Measurements from ENCODE around the gene HOXB4. TPM values are rescaled to one million over a fixed set of nuclear protein-coding genes. Genes with fewer than 3 reads are reported as not detected.
A peak's percentile ranks its signal among the peaks of the same experiment; 100 is the strongest.

Gene HOXB4
- total RNA-seq, 4 donors from 2014 or later = 1.8 to 6.6 (median 5.1) TPM

GRCh38 chr17:48526608-48527546 is 51.3 kb downstream of the HOXB4 start:
- Histone ChIP-seq H3K4me1 (peaks cover 0 to 6% (median 0%) of the 10 kb centered on the region in 4 donors), H3K27me3 (no peaks in the 10 kb centered on the region), H3K27ac (no peak overlapping the region), H3K4me3 (peak overlapping the region in 2 of 4 donors; percentile 20 to 23), H3K9me3 (no peaks in the 10 kb centered on the region), H3K36me3 (no peaks in the 10 kb centered on the region)
- TF ChIP-seq POLR2A (IDR thresholded peaks at IDR 0.05) = no peak
- TF ChIP-seq CTCF (IDR thresholded peaks at IDR 0.05) = no peak
- DNase-seq = peak in 1 of 3 donors; percentile 49

Other genes starting within 250 kb of the HOXB4 start
- 10 to 100 TPM in 1 of 4 donors, 1 to 10 TPM in 3; 3.1 to 17.3 (median 6.5) TPM for gene SKAP1, start 148.1 kb downstream of the HOXB4 start, total RNA-seq
- gene HOXB1, start 47.3 kb downstream of the HOXB4 start, total RNA-seq = not detected
- gene HOXB2, start 33.2 kb downstream of the HOXB4 start, total RNA-seq = 1 to 10 TPM; 1.4 to 9.6 (median 4.1) TPM
- 10 to 100 TPM; 37.0 to 89.3 (median 65.4) TPM for gene HOXB3, start 11.9 kb upstream of the HOXB4 start, total RNA-seq
- 10 to 100 TPM in 3 of 4 donors, 1 to 10 TPM in 1; 7.7 to 22.5 (median 15.0) TPM for gene HOXB5, start 15.4 kb upstream of the HOXB4 start, total RNA-seq
- gene HOXB6, start 26.6 kb upstream of the HOXB4 start, total RNA-seq = 10 to 100 TPM; 34.3 to 98.4 (median 66.7) TPM
- gene HOXB7, start 32.7 kb upstream of the HOXB4 start, total RNA-seq = 10 to 100 TPM; 10.7 to 22.8 (median 19.0) TPM
- gene HOXB8, start 36.9 kb upstream of the HOXB4 start, total RNA-seq = 10 to 100 TPM in 3 of 4 donors, 1 to 10 TPM in 1; 1.8 to 21.2 (median 14.9) TPM
- 10 to 100 TPM; 13.7 to 47.5 (median 24.9) TPM for gene HOXB9, start 48.0 kb upstream of the HOXB4 start, total RNA-seq
- gene PRAC1, start 144.2 kb upstream of the HOXB4 start, total RNA-seq = not detected
- not detected for gene PRAC2, start 144.8 kb upstream of the HOXB4 start, total RNA-seq
- under 1 TPM in 1 of 4 donors, not detected in 3; 0.54 TPM for gene HOXB13, start 150.4 kb upstream of the HOXB4 start, total RNA-seq
- gene TTLL6, start 238.9 kb upstream of the HOXB4 start, total RNA-seq = 1 to 10 TPM in 3 of 4 donors, not detected in 1; 1.1 to 7.5 (median 1.5) TPM

Data from Peyer's patch (tissue), 4 donors.